ENCODE data around the gene DDX31.

- TF ChIP-seq CTCF (IDR thresholded peaks at IDR 0.05): no peak
- TF ChIP-seq POLR2A (IDR thresholded peaks at IDR 0.05): no peak
Observed at GRCh38 chr9:132708769-132709430, 39.1 kb upstream of the DDX31 start.

Measured in body of pancreas (tissue), 4 donors.